ENCODE data around the gene CAV3.

CAV3 gene

GRCh38 chr3:8775181-8775580 lies 41.6 kb downstream of the CAV3 start:
- no peaks in the 10 kb centered on the region for H3K4me1 Mint-ChIP-seq
- no peaks in the 10 kb centered on the region for H3K36me3 Mint-ChIP-seq (ENCODE audit: low read depth)
- no peak for TF ChIP-seq CTCF (IDR thresholded peaks at IDR 0.05)
- no peak for DNase-seq
- no peaks in the 10 kb centered on the region for H3K9me3 Mint-ChIP-seq
- H3K27me3 Mint-ChIP-seq (ENCODE audit: low read depth, poor library complexity): peaks cover 31% of the 10 kb centered on the region
- no peak overlapping the region for H3K4me3 Mint-ChIP-seq
- no peak overlapping the region for H3K27ac Mint-ChIP-seq

GRCh38 chr3:8775602-8776001 lies 42.0 kb downstream of the CAV3 start:
- no peak overlapping the region for H3K27ac Mint-ChIP-seq
- no peak overlapping the region for H3K4me3 Mint-ChIP-seq
- no peak for DNase-seq
- H3K4me1 Mint-ChIP-seq: no peaks in the 10 kb centered on the region
- TF ChIP-seq CTCF (IDR thresholded peaks at IDR 0.05): no peak
- no peaks in the 10 kb centered on the region for H3K36me3 Mint-ChIP-seq (ENCODE audit: low read depth)
- H3K27me3 Mint-ChIP-seq (ENCODE audit: low read depth, poor library complexity): peaks cover 27% of the 10 kb centered on the region
- no peaks in the 10 kb centered on the region for H3K9me3 Mint-ChIP-seq

- no peak for TF ChIP-seq CTCF (IDR thresholded peaks at IDR 0.05)
- peaks cover 27% of the 10 kb centered on the region for H3K27me3 Mint-ChIP-seq (ENCODE audit: low read depth, poor library complexity)
- H3K27ac Mint-ChIP-seq: no peak overlapping the region
- H3K9me3 Mint-ChIP-seq: no peaks in the 10 kb centered on the region
- no peaks in the 10 kb centered on the region for H3K4me1 Mint-ChIP-seq
- no peak for DNase-seq
- no peak overlapping the region for H3K4me3 Mint-ChIP-seq
- no peaks in the 10 kb centered on the region for H3K36me3 Mint-ChIP-seq (ENCODE audit: low read depth)
Observed at GRCh38 chr3:8776406-8776805, 42.8 kb downstream of the CAV3 start.

GRCh38 chr3:8777201-8777977 lies 43.8 kb downstream of the CAV3 start:
- H3K9me3 Mint-ChIP-seq: no peaks in the 10 kb centered on the region

GRCh38 chr3:8777978-8778267 lies 44.3 kb downstream of the CAV3 start:
- Mint-ChIP-seq H3K36me3 (ENCODE audit: low read depth) (no peaks in the 10 kb centered on the region), H3K27me3 (ENCODE audit: low read depth, poor library complexity) (peaks cover 27% of the 10 kb centered on the region), H3K27ac (no peak overlapping the region), H3K4me1 (no peaks in the 10 kb centered on the region), H3K9me3 (no peaks in the 10 kb centered on the region), H3K4me3 (no peak overlapping the region)
- DNase-seq: no peak
- no peak for TF ChIP-seq CTCF (IDR thresholded peaks at IDR 0.05)

More at GRCh38 chr3:8777201-8777977, 43.8 kb downstream of the CAV3 start:
- no peaks in the 10 kb centered on the region for H3K4me1 Mint-ChIP-seq
- no peak overlapping the region for H3K27ac Mint-ChIP-seq
- H3K4me3 Mint-ChIP-seq: no peak overlapping the region
- no peak for DNase-seq
- H3K36me3 Mint-ChIP-seq (ENCODE audit: low read depth): no peaks in the 10 kb centered on the region
- no peak for TF ChIP-seq CTCF (IDR thresholded peaks at IDR 0.05)
- H3K27me3 Mint-ChIP-seq (ENCODE audit: low read depth, poor library complexity): peaks cover 27% of the 10 kb centered on the region

GRCh38 chr3:8778475-8778874 lies 44.9 kb downstream of the CAV3 start:
- TF ChIP-seq CTCF (IDR thresholded peaks at IDR 0.05): no peak

More at GRCh38 chr3:8778475-8778874, 44.9 kb downstream of the CAV3 start:
- Mint-ChIP-seq H3K4me1 (no peaks in the 10 kb centered on the region), H3K27me3 (ENCODE audit: low read depth, poor library complexity) (peaks cover 27% of the 10 kb centered on the region), H3K4me3 (no peak overlapping the region), H3K27ac (no peak overlapping the region), H3K9me3 (no peaks in the 10 kb centered on the region), H3K36me3 (ENCODE audit: low read depth) (no peaks in the 10 kb centered on the region)
- DNase-seq: no peak
